ENCODE data around the gene RBM12.

DNA sequence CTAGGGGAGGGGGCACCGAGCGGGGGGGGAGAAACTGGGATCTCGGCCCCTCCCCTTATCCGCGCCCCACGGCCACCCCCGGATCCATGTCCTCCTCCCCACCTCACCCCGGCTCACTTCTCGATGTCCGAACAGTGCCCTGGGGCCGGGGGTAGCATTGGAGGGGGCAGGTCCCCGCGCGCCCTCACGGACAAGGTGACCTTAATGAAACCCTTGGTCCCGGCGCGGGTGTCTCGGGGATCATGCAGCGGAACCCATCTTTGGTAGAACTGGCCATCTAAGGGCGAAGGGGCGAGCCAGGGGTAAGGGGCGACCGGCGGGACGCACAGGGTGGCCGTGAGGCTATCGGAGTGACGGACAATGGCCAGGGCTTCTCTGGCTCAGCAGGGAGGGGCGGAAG is 62.7 kb downstream of the RBM12 start:
- TF ChIP-seq, protein P1, sequence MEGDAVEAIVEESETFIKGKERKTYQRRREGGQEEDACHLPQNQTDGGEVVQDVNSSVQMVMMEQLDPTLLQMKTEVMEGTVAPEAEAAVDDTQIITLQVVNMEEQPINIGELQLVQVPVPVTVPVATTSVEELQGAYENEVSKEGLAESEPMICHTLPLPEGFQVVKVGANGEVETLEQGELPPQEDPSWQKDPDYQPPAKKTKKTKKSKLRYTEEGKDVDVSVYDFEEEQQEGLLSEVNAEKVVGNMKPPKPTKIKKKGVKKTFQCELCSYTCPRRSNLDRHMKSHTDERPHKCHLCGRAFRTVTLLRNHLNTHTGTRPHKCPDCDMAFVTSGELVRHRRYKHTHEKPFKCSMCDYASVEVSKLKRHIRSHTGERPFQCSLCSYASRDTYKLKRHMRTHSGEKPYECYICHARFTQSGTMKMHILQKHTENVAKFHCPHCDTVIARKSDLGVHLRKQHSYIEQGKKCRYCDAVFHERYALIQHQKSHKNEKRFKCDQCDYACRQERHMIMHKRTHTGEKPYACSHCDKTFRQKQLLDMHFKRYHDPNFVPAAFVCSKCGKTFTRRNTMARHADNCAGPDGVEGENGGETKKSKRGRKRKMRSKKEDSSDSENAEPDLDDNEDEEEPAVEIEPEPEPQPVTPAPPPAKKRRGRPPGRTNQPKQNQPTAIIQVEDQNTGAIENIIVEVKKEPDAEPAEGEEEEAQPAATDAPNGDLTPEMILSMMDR (IDR thresholded peaks at IDR 0.05) = no peak
- no peak for TF ChIP-seq POLR2A (IDR thresholded peaks at IDR 0.05)

All from right lobe of liver (tissue), 4 donors.